DND-41 (cell line): ENCODE results near the gene FMN2.

ENCODE experiments used
- EZH2 ChIP-seq: IDR thresholded peaks from 3 replicates; pipeline ENCODE4 v1.6.1; 2012; ENCODE audit warnings: borderline replicate concordance, low read depth, mild to moderate bottlenecking, moderate library complexity, low read length, inconsistent platforms; ENCODE audit not compliant: severe bottlenecking
- TF ChIP-seq, protein P1 (sequence below): IDR thresholded peaks from 2 replicates; pipeline ENCODE4 v1.5.1; 2012; ENCODE audit warnings: borderline replicate concordance, low read length, moderate library complexity, mild to moderate bottlenecking; ENCODE audit not compliant: poor library complexity, severe bottlenecking; ENCODE audit errors: extremely low read depth

DNA sequence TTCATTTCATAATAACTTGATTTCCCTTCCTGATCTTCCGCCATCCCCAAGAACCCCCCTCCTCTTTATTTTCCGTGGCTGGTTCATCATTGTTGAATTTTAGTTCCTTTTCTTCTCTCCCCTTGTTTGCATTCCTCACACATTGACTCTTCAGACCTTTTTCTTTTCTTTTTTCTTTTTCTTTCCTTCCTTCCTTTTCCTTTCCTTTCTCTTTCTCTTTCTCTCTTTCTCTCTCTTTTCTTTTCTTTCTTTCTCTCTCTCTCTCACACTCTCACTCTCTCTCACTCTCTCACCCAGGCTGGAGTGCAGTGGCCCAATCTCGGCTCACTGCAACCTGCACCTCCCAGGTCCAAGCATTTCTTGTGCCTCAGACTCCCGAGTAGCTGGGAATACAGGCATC is 231.3 kb downstream of the FMN2 start:
- no peak for TF ChIP-seq EZH2
- TF ChIP-seq, protein P1, sequence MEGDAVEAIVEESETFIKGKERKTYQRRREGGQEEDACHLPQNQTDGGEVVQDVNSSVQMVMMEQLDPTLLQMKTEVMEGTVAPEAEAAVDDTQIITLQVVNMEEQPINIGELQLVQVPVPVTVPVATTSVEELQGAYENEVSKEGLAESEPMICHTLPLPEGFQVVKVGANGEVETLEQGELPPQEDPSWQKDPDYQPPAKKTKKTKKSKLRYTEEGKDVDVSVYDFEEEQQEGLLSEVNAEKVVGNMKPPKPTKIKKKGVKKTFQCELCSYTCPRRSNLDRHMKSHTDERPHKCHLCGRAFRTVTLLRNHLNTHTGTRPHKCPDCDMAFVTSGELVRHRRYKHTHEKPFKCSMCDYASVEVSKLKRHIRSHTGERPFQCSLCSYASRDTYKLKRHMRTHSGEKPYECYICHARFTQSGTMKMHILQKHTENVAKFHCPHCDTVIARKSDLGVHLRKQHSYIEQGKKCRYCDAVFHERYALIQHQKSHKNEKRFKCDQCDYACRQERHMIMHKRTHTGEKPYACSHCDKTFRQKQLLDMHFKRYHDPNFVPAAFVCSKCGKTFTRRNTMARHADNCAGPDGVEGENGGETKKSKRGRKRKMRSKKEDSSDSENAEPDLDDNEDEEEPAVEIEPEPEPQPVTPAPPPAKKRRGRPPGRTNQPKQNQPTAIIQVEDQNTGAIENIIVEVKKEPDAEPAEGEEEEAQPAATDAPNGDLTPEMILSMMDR = no peak
